Measurements from ENCODE around the gene TIAM1.

The TIAM1 gene

DNA sequence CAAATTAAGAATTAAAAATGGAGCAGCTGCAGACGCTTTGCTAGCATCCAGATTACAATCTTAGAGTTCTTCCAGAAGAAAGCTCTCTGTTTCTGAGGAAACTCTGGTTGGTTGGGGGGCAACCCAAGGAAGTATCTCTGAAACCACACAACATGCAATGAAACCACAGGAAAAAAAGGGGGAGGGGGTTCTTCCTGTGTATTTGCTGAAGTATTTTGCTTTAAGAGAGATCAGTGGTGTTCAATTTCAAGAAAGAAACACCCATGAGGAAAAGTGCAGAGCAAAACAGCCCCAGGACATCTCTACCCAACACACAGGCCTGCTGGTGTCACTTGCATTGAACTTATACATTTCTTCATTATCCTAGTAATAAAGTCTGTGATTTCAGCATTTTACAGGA lies 19.7 kb upstream of the TIAM1 start:
- no peak overlapping the region for H3K4me3 ChIP-seq (ENCODE audit: low read depth, low read length)
- TF ChIP-seq POLR2A (IDR thresholded peaks at IDR 0.05; ENCODE audit: extremely low read depth, insufficient read length) = no peak
- TF ChIP-seq MYC (IDR thresholded peaks at IDR 0.05; ENCODE audit: low read depth, low read length) = no peak
- TF ChIP-seq, protein P1, sequence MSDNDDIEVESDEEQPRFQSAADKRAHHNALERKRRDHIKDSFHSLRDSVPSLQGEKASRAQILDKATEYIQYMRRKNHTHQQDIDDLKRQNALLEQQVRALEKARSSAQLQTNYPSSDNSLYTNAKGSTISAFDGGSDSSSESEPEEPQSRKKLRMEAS (IDR thresholded peaks at IDR 0.05; ENCODE audit: low read depth, low read length) = no peak
- TF ChIP-seq, protein P2, sequence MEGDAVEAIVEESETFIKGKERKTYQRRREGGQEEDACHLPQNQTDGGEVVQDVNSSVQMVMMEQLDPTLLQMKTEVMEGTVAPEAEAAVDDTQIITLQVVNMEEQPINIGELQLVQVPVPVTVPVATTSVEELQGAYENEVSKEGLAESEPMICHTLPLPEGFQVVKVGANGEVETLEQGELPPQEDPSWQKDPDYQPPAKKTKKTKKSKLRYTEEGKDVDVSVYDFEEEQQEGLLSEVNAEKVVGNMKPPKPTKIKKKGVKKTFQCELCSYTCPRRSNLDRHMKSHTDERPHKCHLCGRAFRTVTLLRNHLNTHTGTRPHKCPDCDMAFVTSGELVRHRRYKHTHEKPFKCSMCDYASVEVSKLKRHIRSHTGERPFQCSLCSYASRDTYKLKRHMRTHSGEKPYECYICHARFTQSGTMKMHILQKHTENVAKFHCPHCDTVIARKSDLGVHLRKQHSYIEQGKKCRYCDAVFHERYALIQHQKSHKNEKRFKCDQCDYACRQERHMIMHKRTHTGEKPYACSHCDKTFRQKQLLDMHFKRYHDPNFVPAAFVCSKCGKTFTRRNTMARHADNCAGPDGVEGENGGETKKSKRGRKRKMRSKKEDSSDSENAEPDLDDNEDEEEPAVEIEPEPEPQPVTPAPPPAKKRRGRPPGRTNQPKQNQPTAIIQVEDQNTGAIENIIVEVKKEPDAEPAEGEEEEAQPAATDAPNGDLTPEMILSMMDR (IDR thresholded peaks at IDR 0.05; ENCODE audit: low read depth, low read length) = no peak
- DNase-seq (ENCODE audit: low read depth) = peak; percentile 51

DNA sequence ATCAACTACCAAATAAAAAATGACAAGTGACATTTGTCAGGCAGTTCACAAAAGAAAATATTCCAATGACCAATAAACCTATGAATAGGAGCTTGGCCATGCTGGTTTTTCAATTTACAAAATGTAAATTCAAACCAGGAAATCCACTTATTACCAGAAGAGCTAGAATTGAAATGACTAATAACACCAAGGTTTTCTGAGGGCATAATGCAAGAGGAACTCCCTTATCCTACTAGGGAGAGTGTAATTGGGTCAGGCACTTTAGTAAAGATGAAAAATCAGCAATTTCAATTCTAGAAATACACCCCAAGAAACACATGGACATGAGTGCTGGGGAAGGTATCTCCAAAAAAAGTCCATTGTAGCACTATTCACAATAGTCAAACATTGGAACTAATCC lies 16.7 kb upstream of the TIAM1 start:
- no peak for DNase-seq (ENCODE audit: low read depth)
- TF ChIP-seq, protein P1 (IDR thresholded peaks at IDR 0.05; ENCODE audit: low read depth, low read length) = no peak
- TF ChIP-seq POLR2A (IDR thresholded peaks at IDR 0.05; ENCODE audit: extremely low read depth, insufficient read length) (no peak), MYC (IDR thresholded peaks at IDR 0.05; ENCODE audit: low read depth, low read length) (no peak)
- TF ChIP-seq, protein P2 (IDR thresholded peaks at IDR 0.05; ENCODE audit: low read depth, low read length) = no peak
- H3K4me3 ChIP-seq (ENCODE audit: low read depth, low read length) = no peak overlapping the region

DNA sequence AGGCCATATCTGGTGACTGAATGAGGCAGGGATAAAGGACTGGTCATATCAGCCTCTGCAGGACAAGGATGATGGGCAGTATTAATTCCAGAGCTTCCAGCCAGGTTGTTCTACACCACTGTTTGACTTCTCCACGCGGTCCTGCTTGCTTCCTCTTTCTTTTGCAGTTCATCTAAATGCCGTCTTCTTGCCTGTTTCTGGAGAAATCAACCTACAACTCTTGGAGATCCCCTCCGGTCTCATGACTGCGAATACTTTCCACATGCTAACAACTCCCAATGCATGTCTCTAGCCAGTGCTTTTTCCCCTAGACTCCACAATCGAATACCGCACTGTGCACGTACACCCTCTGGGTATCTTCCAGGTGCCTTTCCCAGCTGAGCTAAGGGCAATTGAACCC lies 14.1 kb upstream of the TIAM1 start:
- TF ChIP-seq, protein P2 (IDR thresholded peaks at IDR 0.05; ENCODE audit: low read depth, low read length) = no peak
- TF ChIP-seq, protein P1 (IDR thresholded peaks at IDR 0.05; ENCODE audit: low read depth, low read length) = no peak
- TF ChIP-seq POLR2A (IDR thresholded peaks at IDR 0.05; ENCODE audit: extremely low read depth, insufficient read length) = no peak
- no peak for TF ChIP-seq MYC (IDR thresholded peaks at IDR 0.05; ENCODE audit: low read depth, low read length)
- no peak for DNase-seq (ENCODE audit: low read depth)
- H3K4me3 ChIP-seq (ENCODE audit: low read depth, low read length) = no peak overlapping the region

DNA sequence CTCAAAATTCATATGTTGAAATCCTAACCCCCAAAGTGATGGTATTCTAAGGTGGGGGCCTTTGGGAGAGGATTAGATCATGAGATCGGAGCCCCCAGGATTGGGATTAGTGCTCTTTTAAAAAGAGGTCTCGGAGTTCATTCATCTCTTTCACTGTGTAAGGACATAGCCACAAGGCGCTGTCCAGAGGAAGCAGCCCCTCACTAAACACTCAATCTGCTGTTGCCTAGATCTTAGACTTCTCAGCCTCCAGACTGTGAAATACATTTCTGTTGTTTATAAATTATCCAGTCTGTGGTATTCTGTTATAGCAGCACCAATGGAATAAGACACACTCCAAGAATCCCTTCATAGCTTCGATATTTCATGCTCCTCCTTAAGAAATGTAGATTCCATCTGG lies 12.4 kb upstream of the TIAM1 start:
- DNase-seq (ENCODE audit: low read depth) = no peak
- TF ChIP-seq, protein P2 (IDR thresholded peaks at IDR 0.05; ENCODE audit: low read depth, low read length) = no peak
- no peak for TF ChIP-seq POLR2A (IDR thresholded peaks at IDR 0.05; ENCODE audit: extremely low read depth, insufficient read length)
- H3K4me3 ChIP-seq (ENCODE audit: low read depth, low read length) = no peak overlapping the region

DNA sequence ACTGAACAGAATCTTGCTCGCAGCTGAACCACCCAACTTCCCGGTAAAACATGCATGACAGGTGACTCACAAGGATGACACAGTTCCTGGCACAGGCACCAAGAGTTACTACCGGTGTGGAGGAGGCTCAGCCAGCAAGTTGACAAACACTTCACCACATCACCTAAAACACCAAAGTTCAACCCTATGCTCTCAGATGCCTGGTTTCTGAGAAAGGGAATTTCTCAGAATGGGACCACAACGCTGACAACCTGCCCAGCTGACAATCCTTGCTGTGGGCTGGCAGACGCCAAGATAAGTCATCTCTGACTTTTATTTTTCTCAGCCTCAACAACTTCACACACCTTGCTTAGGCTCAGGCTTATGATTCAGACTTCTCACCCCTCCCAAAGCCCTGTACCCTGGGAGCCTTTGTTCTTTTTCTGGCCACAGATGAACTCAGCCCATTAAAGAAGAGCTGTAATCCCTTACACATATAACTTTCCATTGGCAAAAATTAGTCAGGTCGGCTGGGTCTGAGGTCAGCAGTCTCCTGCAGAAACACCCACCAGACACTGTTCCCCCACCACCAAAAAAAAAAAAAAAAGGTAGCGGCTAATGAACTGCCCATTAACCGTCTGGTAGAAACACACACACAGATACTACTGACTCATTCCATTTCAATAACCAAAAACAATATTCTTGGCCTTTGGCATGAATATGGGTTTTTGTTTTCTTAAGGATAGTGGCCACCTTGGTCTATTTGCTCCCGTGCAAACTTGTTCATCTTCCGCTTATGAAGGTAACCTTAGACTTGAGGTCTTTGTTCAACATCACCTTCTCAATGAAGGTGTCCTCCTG lies 10.8 kb upstream of the TIAM1 start:
- H3K4me3 ChIP-seq (ENCODE audit: low read depth, low read length) = no peak overlapping the region
- TF ChIP-seq, protein P1 (IDR thresholded peaks at IDR 0.05; ENCODE audit: low read depth, low read length) = no peak
- TF ChIP-seq MYC (IDR thresholded peaks at IDR 0.05; ENCODE audit: low read depth, low read length) (no peak), POLR2A (IDR thresholded peaks at IDR 0.05; ENCODE audit: extremely low read depth, insufficient read length) (no peak)
- TF ChIP-seq, protein P2 (IDR thresholded peaks at IDR 0.05; ENCODE audit: low read depth, low read length) = no peak
- DNase-seq (ENCODE audit: low read depth) = no peak
